ENCODE results near the gene TMEM125. TPM values are rescaled to one million over a fixed set of nuclear protein-coding genes. Genes with fewer than 3 reads are reported as not detected.

Gene TMEM125
- total RNA-seq, 2 donors from 2014 or later: 0.41 to 0.65 TPM

DNA sequence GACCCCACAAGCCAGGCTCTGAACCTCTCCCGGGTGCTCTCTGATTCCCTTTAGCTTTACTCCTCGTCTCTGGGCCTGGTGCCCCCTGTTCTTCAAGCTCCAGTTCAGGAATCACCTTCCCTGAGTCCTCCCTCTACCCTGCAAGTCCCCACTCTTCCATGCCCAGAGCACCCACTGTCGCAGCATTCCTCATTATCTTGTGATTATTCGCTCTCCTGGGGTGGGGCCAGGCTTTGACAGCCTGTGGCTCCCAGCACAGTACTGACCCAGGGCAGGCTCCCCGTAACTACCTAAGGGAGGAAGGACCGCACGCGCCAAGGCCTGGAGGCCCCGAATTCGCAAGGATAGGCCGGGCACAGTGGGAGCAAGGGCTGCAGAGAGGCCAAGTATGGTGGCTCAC is 16.3 kb downstream of the TMEM125 start:
- no peak for DNase-seq
- intact Hi-C loops (cut with DNase I): no loop called here
- no peak for ATAC-seq

DNA sequence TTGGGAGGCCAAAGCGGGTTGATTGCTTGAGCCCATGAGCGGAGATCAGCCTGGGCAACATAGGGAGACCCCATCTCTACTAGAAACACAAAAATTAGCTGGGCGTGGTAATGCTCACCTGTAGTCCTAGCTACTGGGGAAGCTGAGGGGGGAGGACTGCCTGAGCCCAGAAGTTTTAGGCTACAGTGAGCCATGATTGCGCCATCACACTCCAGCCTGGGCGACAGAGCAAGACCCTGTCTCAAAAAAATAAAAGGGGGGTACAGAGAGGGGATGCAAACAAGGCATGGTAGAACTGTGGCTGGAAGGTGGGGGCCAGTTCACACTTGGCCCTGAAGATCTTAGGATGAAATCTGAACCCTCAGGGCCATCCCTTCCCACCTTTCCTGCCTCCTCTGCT is 16.8 kb downstream of the TMEM125 start:
- DNase-seq (no peak), ATAC-seq (no peak)
- intact Hi-C loops (cut with DNase I): no loop called here

DNA sequence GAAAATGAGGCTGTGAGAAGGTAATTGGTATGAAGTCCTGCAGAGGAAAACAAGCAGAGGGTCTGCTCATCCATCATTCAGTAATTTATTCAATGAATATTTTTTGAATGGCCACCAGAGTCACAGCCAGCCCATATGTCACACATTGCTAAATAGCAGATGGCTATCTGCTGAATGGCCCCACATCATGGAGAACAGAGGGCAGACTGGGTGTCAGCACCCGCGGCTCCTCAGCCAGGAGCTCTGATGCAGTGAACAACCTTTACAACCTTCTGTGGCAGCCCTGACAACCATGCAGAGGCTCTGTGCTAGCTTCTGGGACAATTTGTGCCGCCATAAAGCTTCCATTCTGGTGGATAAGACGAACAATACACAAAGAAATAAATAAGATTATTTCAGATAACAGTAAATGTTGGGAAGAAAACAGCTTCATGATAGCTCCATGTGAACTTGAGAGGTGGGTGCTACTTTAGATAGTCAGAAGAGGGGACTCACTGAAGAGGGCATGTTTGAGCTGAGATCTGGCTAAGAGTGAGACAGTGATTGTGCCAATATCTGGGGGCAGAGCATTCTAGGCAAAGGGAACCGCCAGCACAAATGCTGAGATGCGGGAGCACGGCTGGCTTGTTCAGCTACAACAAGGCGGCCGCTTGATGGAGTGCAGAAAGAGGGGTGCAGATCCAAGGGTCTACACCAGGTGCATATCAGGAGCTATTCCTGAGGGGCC is 18.4 kb downstream of the TMEM125 start:
- DNase-seq (peak; percentile 7), ATAC-seq (no peak)
- intact Hi-C loops (cut with DNase I): no loop called here

DNA sequence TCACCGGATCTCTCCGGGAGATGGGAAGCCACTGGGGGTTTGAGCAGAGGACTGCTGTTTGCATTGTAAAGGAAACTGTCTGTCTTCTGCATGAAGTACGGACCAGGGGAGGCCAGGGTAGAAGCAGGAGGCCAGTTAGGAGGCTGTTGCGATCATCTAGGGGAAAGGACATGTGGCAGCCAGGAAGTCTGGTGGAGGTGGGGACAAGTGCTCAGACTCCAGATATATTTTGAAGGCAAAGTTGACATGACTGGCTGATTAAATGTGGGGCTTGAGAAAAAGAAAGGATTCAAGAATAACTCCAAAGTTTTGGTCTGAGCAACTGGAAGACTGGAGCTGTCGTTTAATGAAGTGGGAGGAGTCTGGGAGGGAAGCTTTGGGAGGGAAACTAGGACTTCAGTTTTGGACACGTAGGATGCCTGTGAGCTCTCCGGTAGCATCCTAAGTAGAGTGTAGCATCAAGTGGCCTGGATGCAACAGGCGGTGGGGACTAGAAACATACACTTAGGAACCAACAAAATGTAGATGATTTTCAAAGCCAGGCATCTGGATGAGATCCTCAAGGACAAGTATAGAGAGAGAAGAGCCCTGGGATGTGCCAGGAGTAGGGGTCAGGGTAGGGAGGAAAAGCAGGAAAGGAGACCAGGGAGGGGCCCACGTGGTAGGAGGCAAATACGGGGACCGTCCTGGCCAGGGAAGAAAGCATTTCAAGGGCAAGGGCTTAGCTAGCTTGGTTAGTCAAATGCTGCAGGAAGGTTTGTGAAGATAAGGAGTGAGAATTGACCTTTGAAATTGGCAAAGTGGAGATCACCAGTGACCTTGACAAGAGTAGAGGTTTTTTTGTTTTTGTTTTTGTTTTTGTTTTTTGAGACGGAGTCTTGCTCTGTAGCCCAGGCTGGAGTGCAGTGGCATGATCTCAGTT is 19.3 kb downstream of the TMEM125 start:
- DNase-seq (no peak), ATAC-seq (no peak)
- intact Hi-C loops (cut with DNase I): no loop called here

DNA sequence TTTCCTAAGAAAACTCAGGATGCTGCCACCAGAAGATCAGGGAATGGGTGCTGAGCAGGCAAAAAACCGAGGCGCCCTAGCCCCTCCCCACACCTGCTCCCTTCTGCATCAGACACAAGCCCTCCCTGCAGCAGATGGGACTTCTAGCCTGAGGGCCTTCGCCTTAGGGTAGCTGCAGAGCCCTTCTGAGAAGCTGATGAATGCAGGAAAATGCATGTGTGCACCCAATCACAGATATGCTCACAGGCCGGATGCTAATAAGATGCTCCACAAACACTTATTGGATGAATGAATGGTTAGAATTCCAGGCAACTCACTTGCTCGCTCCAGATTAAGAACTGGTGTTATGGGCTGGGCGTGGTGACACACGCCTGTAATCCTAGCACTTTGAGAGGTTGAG is 22.4 kb downstream of the TMEM125 start:
- ATAC-seq: no peak

DNA sequence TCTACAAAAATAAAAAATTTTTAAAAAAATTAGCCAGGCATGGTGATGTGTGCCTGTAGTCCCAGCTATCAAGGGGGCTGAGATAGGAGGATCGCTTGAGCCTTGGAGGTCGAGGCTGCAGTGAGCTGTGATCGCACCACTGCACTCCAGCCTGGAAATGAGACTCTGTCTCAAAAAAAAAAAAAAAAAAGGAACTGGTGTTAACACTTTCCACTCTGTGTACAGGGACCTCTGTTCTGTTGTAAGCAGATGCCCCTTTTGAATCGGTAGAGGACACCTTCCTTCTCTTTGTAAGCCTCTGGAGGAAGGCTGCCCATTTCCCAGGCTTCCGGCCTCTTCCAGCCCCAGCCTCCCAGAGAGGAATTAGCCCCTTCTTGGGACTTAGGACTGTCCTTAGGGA is 22.9 kb downstream of the TMEM125 start:
- intact Hi-C loops (cut with DNase I): no loop called here
- DNase-seq (no peak), ATAC-seq (no peak)

More for the DNA sequence above, 22.4 kb downstream of the TMEM125 start:
- intact Hi-C loops (cut with DNase I): no loop called here
- DNase-seq: no peak

DNA sequence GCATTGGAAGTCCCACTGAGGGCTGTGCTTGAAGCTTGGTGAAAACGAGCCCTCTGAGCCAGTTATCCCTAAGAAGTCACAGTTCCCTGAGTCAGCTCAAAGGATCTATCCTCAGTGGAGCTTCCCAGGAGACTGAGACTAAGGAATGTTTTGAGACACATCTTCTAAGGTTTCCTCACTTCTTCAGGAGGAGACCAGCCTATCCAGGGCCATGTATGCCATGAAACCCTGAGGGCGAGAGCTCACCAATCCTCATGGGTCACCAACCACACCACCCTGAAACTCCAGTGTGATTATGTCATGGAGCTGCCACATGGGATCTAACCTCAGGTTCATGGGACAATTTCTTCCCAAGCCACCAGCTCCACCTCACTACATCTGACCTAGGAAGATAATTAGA is 23.4 kb downstream of the TMEM125 start:
- DNase-seq (no peak), ATAC-seq (no peak)
- intact Hi-C loops (cut with DNase I): no loop called here

DNA sequence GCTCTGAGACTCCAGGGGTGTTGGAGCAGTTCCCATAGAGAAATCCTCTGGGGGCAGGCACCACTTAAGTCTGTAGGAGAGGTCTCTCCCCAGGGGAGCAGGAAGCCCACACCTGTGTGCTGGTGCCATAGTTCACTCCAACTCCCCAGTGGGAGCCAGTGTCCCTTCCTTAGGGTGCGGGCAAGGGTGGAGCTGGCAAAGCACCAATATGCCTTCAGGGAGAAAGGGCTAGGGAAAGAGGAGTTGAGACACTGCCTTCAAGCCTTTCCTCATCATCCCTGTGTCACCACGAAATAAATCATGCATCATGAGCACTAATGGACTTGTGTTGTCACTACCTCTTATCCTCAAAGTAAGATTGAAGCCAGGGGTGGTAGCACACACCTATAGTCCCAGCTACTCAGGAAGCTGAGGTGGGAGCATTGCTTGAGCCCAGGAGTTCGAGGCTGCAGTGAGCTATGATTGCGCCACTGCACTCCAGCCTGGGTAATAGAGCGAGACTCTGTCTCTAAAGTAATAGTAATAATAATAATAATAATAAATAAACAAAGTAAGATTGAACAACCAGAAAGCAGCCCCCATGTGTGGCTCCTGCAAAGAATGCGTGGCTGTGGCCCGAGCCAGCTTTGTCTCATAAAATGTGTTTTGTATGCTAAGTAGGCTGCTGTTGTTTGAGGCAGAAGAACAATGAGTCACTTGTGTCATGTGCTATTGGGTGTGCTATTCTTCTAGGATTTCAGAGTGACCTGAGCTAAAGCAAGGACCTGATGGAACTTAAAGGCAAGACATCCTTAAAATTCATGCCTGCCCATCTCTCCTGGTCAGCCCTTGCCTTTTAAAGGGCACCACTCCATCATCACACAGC is 24.3 kb downstream of the TMEM125 start:
- DNase-seq (no peak), ATAC-seq (peak in 1 of 2 donors; percentile 45)
- intact Hi-C loops (cut with DNase I): no loop called here

DNA sequence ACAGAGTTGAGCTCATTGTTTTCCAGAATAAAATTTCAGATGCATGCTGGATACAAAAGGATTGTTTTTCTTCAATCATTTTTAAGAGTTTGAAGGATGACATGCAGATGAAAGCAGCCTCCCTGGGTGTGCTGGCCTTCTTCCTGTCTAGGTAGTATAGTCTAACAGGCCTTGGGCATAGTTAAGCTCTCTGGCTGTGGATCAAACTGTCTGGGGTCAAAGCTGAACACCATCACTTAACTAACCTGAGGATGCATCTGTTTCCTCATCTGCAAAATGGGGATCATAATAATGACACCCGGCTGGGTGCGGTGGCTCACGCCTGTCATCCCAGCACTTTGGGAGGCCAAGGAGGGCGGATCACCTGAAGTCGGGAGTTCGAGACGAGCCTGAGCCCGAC is 25.0 kb downstream of the TMEM125 start:
- DNase-seq (no peak), ATAC-seq (no peak)
- intact Hi-C loops (cut with DNase I): no loop called here

DNA sequence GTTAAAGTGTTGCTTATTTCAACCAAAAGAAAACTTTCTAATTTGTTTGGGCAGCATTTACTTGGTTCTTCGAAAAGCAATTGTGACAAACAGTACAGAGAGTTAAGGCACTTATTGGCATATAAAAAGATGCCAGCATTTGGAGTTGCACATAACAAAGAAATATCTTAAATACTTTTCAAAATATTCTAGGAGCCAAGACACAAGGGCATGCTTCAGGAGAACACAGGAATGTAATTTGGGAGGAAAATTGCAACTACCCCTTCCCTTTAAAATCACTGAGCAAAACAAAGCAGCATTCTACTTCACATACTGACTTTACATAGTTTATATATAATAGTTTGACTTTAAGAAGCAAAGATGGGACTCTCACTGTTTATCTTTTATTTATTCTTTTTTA is 26.4 kb downstream of the TMEM125 start:
- DNase-seq: no peak
- ATAC-seq: no peak
- intact Hi-C loops (cut with DNase I): no loop called here

DNA sequence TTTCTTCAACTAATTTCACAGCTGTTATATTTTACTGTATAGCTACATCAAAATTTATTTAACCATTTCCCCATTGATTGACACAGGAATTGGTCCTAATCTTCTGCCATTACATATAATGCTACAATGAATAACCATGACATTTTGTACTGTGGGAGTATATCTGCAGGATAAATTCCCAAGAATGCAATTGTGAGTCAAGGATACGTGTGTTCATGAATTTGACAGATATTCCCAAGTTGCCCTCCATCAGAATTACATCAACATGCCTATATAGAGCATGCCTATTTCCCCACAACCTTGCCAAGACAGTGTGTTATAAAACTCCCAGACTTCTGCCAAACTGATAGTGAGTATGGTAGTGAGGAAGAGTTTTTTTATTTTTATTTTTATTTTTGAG is 28.3 kb downstream of the TMEM125 start:
- DNase-seq: no peak
- no peak for ATAC-seq
- intact Hi-C loops (cut with DNase I): no loop called here

DNA sequence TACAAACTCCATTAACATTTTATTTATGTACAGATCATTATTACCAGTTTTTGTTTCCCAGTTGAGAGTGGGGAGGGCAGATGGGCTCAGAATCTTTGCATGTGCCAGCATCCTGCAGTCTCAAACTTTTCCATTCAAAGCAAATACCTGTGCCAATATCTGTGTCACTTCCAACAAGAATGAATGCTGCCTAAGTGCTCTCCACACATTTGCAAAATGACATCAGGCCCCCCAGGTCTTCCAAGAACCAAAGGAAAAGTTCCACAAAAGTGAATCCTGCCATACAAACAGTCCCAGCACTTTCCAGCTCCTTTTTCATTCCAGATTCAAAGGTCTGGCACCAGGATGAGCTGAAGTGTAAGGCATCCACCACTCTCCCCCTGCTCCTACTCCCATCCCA is 29.3 kb downstream of the TMEM125 start:
- ATAC-seq (no peak), DNase-seq (no peak)
- intact Hi-C loops (cut with DNase I): no loop called here

DNA sequence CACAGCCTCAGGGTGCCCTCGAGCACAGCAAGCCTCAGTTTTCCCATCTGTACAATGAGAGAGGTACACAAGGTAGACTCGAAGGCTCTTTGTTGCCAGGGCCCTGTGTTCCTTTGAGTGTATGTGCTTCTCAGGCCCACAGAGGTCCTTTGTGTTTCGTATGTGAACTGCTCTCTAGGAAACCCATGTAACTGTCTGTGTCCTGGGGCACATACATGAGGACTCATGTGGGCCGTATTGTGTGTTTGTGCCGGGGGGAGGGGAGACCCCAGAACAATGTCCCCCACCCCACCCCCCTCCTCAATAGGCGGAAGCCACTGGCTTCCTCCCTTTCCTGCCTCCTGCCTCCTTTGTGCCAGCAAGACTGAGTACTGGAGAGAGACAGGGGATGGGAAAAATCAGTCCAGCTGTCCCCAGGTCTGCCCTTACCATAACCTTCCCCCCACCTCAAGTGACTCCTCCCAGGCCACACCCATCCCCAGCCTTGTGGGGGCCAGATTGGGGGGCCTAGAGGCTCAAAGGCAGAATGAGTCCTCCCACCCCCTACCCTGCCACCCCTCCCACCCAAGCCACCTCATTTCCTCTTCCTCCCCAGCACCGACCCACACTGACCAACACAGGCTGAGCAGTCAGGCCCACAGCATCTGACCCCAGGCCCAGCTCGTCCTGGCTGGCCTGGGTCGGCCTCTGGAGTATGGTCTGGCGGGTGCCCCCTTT is 30.8 kb downstream of the TMEM125 start, which contains the start of gene TIE1:
Gene TIE1 (plus strand): TSS at position 605 of the 717 bp plus-strand sequence. CDS start 90 bp downstream, at position 695.
- intact Hi-C loops (cut with DNase I): loop anchor here in 1 of 2 donors (5.0 kb wide), 1 partner anchor 63 kb away; no protein-coding TSS in a partner anchor
- ATAC-seq: peak; percentile 46 to 67
- peak; percentile 54 for DNase-seq

DNA sequence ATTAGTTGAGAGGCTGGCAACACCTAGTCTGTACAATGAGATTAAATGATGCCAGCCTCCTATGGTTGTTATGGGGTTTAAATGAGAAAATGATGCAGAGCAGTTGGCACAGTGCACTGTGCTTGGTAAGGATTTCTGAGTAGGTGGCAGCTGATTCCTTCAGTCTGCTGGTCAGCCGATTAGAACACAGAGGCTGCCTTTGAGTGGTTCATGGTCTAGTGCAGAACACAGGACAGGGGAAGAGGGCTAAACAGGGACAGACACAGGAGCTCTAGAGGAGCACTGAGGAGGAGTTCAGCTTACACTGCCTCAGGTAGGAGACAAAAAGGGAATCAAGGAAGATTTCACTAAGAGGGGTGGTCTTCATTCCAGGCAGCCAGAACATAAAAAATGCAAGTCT is 32.4 kb downstream of the TMEM125 start:
- intact Hi-C loops (cut with DNase I): loop anchor here in 1 of 2 donors (5.0 kb wide), 1 partner anchor 65 kb away; no protein-coding TSS in a partner anchor
- DNase-seq: peak; percentile 9
- ATAC-seq: peak in 1 of 2 donors; percentile 43

DNA sequence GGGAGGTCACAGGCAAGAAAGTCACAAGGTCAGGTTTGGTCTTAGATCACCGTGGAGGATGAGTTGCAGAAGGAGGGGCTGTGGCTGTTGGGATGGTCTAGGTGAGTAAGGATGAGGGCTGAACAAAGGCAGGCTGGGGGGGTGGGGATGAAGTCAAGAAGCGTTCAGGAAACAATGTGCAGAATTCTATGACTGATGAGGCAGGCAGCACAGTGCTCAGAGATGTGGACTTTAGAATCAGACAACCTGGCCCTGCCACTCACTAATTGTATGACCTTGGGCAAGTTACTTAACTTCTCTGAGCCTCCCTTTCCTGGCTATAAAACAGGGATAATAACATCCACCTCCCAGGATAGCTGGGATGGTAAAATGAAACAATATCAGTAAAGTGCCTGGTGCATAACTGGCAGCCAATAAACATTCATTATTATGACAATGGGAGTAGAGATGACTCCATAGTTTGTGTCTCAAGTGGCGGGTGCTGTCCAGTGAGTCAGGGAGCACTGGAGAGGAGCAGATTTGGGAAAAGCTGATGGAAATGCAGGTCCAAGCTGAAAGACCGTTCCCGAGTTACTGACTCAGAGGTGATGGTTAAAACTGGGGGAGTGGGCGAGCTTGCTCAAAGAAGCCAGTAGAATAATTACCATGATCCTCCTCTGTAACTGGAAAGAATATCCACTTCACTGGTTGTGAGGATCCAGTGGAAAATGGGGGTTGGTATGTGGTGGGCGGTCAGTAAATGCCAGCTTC is 33.1 kb downstream of the TMEM125 start:
- no peak for ATAC-seq
- intact Hi-C loops (cut with DNase I): loop anchor here in 1 of 2 donors (5.0 kb wide), 1 partner anchor 66 kb away; no protein-coding TSS in a partner anchor

DNA sequence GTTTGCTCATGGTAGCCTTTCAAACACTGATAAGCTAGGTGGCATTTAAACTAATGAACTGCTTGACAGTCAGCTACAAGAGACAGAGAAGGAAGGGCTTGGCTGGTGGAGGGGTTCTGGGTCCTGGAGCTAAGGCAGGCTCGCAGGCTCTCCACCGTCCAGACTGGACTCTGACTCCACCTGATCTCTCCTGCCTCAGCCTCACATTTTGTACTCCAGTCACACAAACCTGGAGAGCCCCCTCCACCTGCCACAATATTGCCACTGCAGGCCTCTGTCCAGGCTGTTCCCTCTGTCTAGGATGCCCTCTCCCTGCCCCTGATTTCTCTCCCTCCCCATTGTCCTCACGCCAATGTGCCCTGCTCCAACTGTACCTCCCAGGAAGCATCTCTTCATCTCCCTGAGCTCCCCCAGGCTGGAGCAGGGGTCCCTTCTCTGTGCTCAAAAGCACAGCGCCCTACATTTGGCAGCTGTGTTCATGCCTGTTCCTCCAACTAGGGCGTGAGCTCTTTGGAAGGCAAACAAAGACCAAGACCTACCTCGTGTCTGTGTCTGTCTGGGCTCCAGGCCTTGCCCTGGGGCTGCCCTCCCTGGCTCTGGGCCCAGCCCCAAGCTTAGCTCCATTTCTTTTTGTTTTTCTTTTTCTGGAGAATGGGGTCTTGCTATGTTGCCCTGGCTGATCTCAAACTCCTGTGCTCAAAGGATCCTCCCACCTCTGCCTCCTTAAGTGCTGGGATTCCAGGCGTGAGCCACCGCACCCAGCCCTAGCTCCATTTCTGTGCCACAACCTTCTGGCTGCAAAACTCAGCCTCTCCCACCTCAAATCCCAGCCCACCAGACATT is 33.9 kb downstream of the TMEM125 start:
- intact Hi-C loops (cut with DNase I): loop anchor here in 1 of 2 donors (5.0 kb wide), 1 partner anchor 66 kb away; no protein-coding TSS in a partner anchor
- peak in 1 of 2 donors; percentile 22 for ATAC-seq
- DNase-seq: peak; percentile 19

More for the DNA sequence above, 33.1 kb downstream of the TMEM125 start:
- DNase-seq: peak; percentile 6

DNA sequence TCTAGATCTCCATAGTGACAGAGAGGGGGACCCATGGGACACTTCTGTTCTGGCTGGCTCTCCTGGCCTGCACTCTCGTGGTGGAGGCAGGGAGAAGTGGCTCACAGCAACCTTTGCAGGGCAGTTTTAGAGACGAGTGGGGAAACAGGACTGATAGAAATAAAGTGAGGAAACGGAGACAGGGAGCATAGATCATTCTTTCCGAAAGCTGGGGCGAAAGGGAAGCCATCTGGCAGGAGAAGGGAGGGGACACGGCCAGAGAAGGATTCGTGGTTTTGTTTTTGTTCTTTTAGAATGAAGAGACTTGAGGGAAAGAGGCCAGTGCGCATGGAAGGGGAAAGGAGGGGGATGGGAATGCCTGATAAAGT is 34.5 kb downstream of the TMEM125 start:
- peak in 1 of 2 donors; percentile 24 for ATAC-seq
- intact Hi-C loops (cut with DNase I): loop anchor here in 1 of 2 donors (5.0 kb wide), 1 partner anchor 67 kb away; no protein-coding TSS in a partner anchor
- peak; percentile 20 for DNase-seq

Data from left cardiac atrium (tissue), 4 donors.